ENCODE results near the gene FAM50B.

The FAM50B gene

DNA sequence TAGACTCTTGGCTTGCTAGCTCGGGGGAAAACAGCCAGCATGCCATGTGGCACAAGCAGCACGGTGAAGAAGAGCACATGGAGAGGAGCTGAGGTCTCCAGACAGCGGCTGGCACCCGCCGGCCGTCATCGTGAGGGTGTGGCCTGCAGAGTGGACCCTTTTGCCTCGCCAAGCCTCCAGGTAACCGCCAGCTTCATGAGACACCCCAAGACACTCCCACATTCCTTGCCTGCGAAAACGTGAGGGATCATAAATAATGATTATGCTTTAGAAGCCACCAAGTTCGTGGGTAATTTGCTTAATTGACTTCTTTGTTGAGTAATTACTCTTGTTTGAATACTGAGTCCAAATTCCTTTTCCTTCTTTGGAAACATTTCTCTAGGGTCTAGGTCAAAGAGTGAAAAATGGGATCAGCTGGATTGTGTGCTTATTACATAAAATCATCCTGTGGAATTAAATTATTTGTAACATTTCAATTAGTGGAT lies 23.2 kb downstream of the FAM50B start:
- DNase-seq (ENCODE audit: low read depth) = no peak

DNA sequence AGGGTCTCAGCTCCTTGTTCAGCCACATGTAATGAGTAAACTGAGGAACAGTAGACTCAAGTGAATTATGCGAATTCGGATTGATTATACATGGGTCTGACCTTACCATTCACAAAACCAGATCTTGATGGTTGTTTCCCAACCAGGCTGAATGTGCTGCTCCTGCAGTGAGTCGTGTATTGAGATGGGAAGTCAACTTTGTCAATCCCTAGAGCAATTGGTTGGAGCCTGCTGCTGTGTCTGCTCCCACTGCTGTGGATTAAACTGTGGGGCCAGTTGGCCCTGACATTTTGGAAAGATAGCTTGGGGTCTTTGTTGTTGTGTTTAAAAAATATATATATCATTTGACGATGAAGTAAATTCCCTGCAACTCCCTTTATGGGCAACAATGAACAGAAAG lies 23.9 kb downstream of the FAM50B start:
- no peak for DNase-seq (ENCODE audit: low read depth)

DNA sequence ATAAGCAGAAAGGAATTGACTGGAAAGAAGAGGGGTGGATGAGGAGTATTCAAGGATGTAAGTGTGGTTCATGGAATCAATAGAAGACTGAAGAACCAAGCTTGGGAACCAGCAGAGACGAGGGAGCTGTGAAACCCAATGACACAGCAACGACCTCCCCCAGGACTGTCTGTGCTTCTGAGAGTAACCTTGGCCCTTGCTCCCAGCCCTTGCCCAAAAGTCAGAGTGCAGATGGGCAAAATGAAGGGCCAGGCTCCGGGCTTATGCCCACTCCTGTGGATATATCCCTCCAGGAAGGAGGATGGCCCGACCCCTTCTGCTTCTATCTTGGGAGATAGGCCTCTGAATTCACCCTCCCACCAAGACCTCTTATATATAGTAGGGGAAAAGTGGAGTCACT lies 24.9 kb downstream of the FAM50B start:
- DNase-seq (ENCODE audit: low read depth) = no peak

DNA sequence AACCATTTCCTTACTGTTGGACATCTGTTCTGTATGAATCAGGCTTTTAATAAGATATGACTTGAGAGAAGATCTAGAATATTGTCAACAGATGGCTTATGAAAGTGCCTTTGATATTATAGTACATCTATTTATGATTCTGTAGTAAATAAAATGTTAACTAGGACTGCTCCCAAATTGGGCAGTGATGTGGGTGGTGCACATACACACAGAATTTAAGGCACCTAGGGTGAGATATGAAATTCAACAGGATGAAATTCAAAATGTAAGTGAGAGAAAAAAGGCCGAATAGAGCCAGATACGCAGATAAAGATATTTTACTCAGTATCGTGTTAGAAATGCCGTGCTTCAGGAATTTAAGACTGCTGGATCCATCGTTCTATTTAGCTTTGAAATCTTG lies 26.3 kb downstream of the FAM50B start:
- no peak for DNase-seq (ENCODE audit: low read depth)

DNA sequence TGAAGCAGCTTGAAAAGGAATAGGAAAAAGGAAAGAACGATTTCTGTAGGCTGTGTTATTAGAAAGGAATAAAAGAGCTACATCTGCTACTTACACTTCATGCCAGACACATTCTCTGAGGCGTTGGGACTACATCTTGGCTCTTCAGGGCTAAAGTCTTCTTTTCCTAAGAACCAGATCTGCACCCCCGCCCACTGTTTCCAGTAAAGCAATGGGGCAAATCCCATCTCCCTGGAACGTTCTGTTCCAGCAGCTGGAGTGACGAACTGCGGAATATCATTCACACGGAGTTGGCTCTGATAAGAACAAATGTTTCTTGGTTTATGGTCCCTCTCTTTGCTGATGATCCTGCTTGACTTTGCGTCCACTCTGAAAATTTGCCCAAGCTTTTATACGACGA lies 26.9 kb downstream of the FAM50B start:
- no peak for DNase-seq (ENCODE audit: low read depth)

DNA sequence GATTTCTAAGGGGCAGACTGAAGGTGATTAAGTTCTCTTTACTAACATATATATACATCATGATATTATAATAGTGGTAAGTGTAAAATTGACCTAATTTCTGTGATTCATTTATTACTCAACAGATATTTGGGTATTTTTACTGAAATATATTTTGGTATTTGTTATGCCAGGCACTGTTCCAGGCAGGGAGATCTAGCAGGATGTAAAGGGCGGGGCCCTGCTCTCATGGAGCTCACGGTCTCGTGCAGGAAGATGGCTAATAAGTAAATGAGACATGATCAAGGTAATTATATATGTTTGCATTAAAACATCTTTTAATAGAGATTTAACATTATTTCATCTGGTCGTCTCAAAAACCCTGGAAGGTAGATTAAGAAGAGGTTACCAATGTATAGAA lies 27.7 kb downstream of the FAM50B start:
- DNase-seq (ENCODE audit: low read depth) = no peak

DNA sequence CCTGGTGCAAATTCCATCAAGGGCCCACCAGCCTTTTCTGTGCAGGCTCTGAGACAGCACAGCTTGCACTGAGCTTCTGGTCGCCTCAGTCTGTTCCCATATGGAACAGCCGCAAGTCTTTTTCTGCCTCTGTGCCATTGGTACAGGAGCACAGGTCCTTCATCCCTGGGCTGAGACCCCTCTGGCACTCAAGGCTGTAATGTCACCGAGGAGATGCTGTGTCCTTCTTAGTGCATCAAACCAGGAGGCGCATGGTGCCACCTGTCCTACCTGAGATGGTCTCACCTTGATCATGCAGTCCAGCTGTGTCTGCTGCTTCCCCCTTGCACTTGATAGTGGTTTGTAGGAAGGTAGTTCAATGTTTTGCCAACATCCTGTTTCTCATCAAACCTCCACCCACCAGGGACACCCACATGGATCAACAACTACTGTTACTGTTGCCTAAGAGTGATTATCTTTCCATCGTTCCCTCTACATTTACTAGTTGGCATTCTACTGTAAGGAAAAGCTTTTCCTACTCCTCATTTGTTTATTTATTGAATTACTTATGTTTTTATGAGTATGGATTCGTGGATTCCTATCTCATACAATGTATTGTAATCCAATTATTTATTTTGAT lies 29.0 kb downstream of the FAM50B start:
- no peak for DNase-seq (ENCODE audit: low read depth)

DNA sequence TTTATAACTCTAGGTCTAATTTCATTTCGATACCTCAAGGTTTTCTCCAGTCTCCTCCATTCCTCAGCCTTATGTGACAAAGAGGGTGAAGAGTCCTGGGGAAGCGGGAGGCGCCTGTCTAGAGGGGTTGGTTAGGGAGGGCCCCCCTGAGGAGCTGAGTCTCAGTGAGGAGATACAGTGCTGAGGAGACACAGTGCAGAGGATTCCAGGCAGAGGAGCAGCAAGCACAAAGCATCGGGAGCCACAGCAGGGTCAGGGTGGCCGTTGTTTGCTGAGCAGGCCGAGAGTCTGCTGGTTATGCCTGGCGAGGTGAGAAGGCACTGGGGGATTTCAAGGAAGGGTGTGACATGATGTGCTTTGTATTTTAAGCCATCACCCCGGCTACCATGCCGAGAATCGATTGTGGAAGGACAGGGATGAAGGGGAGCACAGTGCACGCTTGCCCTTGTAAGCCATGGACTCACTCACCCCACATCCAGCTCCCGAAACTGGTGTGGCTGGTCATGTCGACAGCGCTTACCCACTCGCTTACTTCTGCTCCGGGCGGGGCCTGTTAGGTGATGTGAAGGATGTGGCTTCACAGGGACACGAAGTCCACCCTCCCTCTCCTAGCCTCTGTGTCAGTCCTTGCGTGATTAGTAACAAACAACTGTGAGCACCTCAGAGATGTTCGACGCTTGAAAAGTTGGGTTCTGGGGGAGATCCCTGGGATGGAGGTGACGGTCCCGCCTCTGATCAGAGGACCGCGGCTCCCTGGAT lies 30.2 kb downstream of the FAM50B start:
- DNase-seq (ENCODE audit: low read depth) = no peak

DNA sequence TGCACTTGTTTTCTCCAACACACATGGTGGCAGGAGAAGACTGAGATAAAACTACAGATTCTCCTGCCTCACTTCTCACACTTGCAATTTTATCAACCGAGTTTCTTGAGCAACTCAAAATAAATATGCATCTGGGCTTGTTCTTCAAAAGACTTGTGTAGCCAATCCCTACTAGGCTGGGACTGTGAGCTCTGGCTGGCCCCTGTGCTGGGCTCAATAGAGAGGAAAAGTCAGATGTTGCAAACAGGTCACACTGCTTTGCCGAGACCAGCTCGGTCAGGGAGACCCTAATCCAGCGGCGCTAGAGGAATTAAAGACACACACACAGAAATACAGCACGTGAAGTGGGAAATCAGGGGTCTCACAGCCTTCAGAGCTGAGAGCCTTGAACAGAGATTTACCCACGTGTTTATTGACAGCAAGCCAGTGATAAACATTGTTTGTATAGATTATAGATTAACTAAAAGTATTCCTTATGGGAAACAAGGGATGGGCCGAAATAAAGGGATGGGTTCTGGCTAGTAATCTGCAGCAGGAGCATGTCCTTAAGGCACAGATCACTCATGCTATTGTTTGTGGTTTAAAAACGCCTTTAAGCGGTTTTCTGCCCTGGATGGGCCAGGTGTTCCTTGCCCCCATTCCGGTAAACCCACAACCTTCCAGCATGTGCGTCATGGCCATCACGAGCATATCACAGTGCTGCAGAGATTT lies 32.7 kb downstream of the FAM50B start:
- DNase-seq (ENCODE audit: low read depth) = no peak

DNA sequence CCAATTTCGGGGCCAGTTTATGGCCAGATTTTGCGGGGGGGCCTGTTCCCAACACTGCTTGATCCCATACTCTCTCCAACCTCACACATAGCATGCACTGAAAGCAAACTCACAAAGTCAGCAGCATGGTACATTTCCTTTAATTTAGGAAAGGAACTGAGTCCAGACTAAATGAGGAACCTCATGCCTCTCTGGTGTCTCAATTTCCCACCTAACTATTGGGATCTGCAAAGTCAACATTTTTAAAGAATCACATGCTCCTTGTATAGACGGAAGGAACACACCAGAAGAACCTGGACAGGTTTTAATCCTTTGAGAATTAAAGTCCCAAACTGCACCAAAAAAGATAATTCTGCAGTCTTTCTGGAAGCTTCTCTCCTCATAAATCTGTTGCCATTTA lies 33.3 kb downstream of the FAM50B start:
- no peak for DNase-seq (ENCODE audit: low read depth)

DNA sequence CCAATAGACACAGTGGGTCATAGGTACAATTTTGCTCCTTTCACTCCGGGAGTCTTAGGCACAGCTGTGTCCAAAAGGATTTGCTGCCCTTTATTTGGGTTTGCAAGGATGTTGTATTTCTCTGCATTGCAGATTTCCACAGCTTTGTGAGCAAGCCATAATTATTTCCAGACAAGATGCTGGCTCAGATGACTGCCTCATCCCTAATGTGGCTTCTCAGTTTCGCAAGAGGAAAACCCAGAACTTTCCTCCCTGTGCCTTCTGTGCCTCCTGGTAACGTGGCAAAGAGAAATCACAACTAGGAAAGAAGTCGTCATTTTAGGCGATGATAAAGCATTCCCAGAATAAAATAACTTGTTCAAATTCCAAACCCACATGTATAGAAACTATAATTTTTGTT lies 33.7 kb downstream of the FAM50B start:
- DNase-seq (ENCODE audit: low read depth) = no peak

DNA sequence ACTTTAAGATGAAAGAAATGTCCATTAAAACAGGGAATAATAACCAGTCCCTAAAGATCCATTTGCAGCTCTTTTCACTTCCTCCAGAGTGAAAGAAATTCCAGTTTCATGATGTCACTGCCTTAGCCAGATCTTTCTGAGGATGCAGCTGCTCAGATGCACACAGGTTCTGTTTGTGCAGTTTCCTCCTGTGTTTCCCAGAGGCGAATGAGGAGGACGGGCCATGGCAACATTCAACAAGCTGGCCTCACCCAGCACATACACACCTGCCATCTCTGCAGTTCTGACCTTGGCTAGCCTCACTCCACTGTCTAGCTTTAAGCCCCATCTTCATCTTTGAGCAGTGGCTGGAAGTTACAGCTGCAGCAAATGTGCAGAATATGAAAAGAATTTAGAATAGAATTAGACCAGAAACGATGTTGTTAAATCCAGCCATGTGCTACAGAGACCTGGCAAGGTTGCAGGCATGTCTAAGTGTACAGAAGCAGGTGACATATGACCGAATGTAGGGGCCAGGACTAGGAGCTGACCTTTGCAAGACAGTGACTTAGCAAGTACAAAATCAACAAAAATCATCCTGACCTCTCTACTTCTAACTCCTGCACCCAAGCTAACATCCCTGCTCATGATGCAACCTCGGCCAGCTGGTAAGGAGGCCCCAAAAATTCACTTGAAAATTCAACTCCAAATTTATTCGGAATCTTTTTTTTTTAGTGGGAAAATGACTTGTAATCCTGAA lies 35.0 kb downstream of the FAM50B start:
- no peak for DNase-seq (ENCODE audit: low read depth)

DNA sequence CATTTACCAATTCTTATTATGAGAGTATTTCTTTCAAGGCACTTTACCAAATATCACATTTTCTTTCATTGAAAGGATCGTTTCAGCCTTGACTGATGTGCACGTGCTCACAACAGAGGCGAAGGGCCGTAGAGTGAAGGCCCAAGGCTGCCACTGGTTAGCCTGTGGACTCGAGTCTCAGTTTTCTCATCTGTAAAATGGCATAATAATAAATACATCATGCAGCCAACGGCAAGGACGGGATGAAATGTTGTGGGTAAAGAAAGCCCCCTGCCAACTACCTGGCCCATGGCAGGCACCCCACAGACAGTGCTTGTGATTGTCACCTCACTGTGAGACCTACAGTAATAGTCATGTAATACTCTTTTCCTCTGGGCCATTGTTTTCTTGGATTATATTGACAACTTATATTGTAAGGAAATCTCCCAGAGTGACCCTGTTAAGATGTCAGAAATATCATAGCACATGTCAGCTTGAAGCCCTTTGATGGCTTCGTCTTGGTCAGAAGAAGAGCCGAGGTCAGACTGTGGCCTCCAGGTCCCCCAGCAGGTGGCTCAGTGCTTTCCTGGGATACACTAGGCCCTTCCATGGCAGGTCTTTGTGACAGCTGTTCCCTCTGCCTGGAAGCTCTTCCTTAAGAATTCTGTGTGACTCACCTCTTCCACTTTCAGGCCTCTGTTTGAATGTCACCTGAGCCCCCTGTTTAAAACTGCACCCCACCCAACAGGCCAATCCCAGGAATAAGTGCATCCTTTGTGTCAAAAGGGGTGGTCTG lies 36.3 kb downstream of the FAM50B start:
- DNase-seq (ENCODE audit: low read depth) = no peak

DNA sequence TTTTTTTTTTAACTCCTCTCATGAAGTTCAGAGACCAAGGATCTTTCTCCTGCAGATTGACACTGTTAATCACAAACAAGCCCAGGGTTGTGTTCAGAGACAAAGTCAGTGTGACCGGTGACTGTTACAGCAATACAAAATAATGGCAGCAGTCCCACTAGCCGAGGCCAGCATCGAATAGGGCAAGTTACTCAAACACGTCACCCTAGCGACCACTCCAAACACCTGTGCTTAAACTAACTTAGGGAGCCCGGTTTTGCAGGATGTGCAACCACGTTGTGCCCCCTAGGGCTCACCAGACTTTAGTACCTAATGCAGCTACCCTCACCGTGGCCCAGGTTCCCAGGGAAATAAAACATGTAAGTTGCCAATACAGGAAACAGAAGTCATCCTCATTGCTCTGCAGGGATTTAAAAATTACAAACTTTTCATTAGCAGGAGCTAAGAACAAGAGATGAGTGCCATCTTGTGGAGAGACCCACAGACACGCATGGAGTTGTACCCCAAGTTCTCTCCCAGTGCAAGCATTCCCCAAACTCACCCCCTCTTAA lies 38.1 kb downstream of the FAM50B start:
- DNase-seq (ENCODE audit: low read depth) = no peak

DNA sequence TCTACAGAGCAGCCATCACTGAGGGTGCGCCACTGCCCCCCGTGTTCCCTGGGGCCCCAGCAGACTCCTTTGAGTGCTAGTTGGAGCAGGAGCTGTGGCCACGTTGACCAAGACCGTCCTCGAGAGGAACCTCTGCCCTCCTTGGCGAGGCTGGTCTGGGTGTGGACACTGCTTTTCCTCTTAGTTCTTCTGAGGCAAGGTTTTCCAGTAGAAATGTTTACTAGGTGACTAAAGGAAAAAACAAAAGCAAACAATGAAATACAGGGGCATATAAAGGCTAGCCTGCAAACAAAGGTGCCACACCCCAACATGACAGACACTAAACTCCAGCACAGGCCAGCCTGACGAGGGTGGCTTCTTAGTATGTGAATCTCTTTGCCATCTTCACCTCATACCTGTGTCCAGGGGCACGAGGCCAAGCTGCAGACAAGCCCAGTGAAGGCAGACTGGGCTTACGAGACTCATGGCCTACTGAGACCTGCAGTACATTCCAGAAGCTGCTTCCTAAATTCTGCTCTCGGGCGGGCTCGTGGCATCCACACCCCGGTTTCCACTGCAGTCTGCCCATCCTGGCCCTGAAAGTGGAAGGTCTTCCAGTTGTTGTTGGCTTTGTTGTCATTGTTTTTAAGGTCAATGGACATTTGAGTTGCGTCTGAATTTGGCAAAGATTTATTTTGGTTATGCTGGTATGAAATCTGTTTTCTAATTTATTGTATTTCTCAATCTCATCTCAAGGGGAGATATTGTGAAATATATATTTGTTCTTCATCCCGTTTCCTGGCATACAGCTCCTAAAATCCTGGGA lies 39.2 kb downstream of the FAM50B start:
- no peak for DNase-seq (ENCODE audit: low read depth)

DNA sequence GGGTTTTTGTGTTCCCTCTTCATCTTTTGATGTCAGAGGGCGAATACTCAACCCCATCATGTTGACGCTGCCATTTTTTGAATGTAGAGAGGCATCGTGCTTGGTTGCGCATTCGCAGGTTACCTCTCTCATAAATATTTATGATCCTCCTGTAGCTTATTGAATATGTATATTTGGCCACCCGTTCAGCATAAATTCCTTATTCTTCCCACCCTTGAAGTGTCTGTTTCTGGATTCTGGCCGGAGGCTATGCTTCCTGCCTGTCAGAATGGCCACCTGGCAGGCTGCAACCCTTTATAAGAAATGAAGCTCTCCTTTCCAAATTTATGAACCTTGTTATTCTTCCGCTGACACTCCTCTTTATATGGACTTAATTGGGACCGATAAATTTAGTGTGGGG lies 40.9 kb downstream of the FAM50B start:
- no peak for DNase-seq (ENCODE audit: low read depth)

DNA sequence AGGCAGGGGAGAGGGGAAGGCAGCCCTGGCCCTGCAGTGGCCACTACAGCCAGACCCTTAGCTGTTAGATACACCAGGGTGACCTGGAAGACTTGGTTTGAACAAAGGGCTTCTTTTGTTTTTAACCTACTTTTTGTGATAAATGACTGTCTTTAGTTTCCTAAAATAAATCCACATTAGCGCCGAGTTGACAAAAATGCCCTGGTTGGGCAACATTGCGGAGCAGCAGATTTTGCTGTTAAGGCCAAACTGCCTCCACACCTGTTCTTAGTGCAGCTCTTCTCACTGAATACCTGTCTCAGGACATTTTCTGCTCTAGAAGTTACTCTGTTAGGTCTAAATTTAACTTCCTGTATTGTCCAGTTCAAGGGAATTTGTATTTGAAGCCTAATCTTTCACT lies 42.7 kb downstream of the FAM50B start:
- DNase-seq (ENCODE audit: low read depth) = no peak

DNA sequence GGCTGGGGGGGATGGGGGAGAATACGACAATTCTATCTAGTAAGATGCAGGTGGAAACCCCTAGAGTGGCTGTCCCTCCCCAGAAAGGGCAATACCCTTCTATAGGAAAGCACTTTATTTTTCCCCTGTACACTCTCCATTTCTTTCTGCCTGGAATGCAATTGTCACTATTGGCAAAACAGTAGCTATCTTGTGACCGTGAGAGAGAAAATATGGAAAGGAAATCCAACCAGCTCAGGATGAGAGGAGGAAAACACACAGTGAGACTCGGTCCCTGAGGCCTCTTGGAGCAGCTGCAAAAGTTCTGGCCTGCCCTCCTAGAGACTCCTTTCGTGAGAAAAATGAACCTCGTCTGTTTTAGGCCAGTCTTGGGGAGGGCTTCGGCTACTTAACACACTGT lies 43.4 kb downstream of the FAM50B start:
- no peak for DNase-seq (ENCODE audit: low read depth)

DNA sequence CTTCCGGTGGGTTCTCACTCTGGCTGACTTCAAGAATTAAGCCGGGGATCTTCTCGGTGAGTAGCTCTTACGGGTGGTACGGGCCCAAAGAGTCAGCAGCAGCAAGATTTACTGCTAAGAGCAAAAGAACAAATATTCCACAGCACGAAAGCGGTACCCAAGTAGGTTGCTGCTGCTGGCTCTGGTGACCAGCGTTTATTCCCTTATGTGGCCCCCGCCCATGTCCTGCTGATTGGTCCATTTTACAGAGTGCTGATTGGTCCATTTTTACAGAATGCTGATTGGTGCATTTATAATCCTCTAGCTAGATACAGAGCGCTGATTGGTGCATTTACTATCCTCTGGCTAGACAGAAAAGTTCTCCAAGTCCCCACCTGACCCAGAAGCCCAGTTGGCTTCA lies 44.3 kb downstream of the FAM50B start:
- no peak for DNase-seq (ENCODE audit: low read depth)

DNA sequence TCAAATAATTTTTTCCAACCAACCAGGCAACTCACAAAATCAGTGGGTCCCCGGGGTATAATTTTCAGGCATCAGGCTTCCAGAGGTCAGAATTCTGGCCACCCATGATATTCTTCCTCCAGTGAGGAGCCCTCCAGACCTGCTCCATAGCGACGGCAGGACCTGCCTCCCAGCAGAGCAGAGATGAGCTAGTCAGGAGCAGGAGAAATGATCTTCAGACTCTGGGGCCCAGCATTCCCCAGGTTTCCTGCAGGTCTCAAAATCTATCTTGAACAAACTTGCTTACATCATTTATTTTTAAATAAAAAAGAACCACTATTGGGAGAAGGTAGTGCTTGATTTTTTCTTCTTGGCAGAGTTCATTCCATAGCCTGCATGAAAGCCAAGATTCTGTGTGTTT lies 44.7 kb downstream of the FAM50B start:
- DNase-seq (ENCODE audit: low read depth) = no peak

Data from activated T-helper 9 cell treated with anti-CD3 and anti-CD28 coated beads, Interleukin-2, amount 50 U/mL, for 16 hours (primary cell).